ENCODE measurements around the gene RPL18. TPM values are rescaled to one million over a fixed set of nuclear protein-coding genes. Genes with fewer than 3 reads are reported as not detected.

The RPL18 gene
- total RNA-seq, 1 experiment from 2014 or later: 1,503 TPM

DNA sequence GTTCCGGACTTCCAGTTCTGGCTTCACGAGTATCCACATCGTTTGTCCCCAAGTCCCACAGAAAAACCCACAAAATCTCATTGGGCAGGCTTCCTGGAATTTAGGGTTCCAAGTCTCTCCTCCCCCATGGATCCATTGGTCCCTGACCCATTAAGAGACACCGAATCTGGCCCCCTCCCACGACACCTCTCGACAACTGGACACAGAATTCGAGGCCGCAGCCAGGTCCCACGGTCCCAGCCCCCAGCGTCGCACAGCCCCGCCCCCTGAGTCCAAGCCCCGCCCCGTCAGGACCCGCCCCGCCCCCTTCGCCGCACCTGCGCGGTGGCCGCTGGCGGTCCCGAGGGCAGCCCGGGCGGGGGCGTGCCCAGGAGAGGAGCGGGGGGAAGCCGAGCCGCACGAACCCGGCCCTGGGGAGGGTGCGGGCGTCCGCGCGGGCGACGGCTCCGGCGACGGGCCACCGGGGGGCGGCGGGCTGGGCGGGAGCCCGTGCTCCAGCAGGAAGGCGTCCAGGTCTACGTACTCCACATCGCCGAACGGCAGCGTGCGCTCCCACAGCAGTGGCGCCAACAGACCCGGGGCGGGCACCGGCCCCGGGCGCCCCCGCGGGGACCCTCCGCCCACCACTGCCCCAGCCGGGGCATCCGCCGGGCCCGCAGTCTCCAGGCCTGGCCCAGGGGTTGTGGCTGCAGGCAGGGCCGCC, 16.4 kb upstream of the RPL18 start:
- BruUV-seq (replicated peaks): no TSS peak
- peak overlapping the region; percentile 68 for H3K9ac ChIP-seq (ENCODE audit: low read length)
- intact Hi-C loops (cut with micrococcal nuclease): no loop called here
- ChIA-PET CTCF (no interaction called here), POLR2A (ENCODE audit: unreplicated experiment) (interaction anchor here (0.7 kb wide), 1 partner anchor 51 kb away, joined by 3 read pairs; no protein-coding TSS in a partner anchor)
- peak overlapping the region; percentile 67; the same call in 1 of the 2 replicates for H2AFZ ChIP-seq (ENCODE audit: low read length)
- TF ChIP-seq EZH2 (IDR thresholded peaks at IDR 0.05; ENCODE audit: low read length, unreplicated experiment): no peak
- peaks cover 24% of the 10 kb centered on the region for H3K4me1 ChIP-seq (ENCODE audit: insufficient read depth, low read length)
- peak overlapping the region; percentile 80 for H3K4me3 ChIP-seq (ENCODE audit: low read length)
- H3K4me2 ChIP-seq (ENCODE audit: low read length): peak overlapping the region; percentile 96
- no peaks in the 10 kb centered on the region for H3K79me2 ChIP-seq (ENCODE audit: low read length)
- DNase-seq (peak; percentile 54), ATAC-seq (peak; percentile 18)
- H3K27me3 ChIP-seq (ENCODE audit: low read length): no peaks in the 10 kb centered on the region
- H3K27ac ChIP-seq (ENCODE audit: low read length): peak overlapping the region; percentile 67
- no peaks in the 10 kb centered on the region for H3K9me3 ChIP-seq (ENCODE audit: low read length)
- no peaks in the 10 kb centered on the region for H4K20me1 ChIP-seq (ENCODE audit: low read length)
- H3F3A ChIP-seq (ENCODE audit: low read length, unreplicated experiment): peaks cover 3% of the 10 kb centered on the region
- no peaks in the 10 kb centered on the region for H3K36me3 ChIP-seq (ENCODE audit: low read depth, low read length)
- H3K9me2 ChIP-seq (replicated peaks; ENCODE audit: low read length): no peaks in the 10 kb centered on the region

DNA sequence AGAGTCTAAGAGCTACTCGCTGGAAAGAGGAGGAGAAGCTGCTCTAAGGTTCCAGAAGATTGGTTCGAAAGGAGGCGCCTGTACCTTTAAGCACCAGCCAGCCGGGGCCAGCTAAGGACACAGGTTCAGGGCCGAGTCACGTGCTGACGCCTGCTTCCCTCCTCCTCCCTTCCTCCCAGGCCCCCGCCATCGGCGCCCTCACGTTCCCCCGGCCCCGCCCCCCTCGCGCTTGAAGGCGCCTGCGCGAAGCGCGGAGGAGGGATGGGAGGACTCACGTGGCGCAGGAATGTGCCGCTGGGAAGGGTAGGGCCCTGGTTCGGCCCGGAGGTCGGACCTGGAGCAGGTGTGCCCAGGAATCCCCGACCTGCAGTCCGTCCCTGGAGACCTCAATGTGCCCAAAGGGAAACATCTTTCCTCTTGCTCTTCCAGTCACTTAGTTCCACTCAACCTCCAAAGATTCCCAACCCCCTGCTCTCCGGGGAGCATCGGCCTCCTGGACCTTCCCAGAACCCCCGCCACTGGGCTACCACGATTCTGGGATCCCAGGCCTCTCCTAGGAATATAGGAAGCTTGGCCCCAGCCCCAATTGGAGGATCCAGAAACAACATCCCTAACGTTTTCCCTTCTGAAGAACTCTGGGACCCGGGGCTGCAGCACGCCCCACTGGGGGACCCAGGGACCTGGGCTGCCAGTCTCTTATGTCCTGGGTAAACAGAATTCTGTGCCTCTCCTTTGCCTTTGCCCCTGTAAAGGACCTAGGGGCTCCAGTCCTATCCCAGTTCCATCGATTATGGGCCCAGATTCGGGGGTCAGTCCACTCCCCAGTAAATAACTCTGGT, 15.7 kb upstream of the RPL18 start:
- Histone ChIP-seq H3K4me1 (ENCODE audit: insufficient read depth, low read length) (peaks cover 24% of the 10 kb centered on the region), H3K9me2 (replicated peaks; ENCODE audit: low read length) (no peaks in the 10 kb centered on the region), H3K4me3 (ENCODE audit: low read length) (peak overlapping the region; percentile 80; the same call in 1 of the 2 replicates), H3K9ac (ENCODE audit: low read length) (peak overlapping the region; percentile 35), H3K9me3 (ENCODE audit: low read length) (no peaks in the 10 kb centered on the region), H3K27ac (ENCODE audit: low read length) (peak overlapping the region; percentile 67), H3K79me2 (ENCODE audit: low read length) (no peaks in the 10 kb centered on the region), H3K27me3 (ENCODE audit: low read length) (no peaks in the 10 kb centered on the region), H3K4me2 (ENCODE audit: low read length) (peak overlapping the region; percentile 96), H3K36me3 (ENCODE audit: low read depth, low read length) (no peaks in the 10 kb centered on the region), H3F3A (ENCODE audit: low read length, unreplicated experiment) (peaks cover 3% of the 10 kb centered on the region), H4K20me1 (ENCODE audit: low read length) (no peaks in the 10 kb centered on the region), H2AFZ (ENCODE audit: low read length) (peak overlapping the region; percentile 39)
- TF ChIP-seq, protein P1, sequence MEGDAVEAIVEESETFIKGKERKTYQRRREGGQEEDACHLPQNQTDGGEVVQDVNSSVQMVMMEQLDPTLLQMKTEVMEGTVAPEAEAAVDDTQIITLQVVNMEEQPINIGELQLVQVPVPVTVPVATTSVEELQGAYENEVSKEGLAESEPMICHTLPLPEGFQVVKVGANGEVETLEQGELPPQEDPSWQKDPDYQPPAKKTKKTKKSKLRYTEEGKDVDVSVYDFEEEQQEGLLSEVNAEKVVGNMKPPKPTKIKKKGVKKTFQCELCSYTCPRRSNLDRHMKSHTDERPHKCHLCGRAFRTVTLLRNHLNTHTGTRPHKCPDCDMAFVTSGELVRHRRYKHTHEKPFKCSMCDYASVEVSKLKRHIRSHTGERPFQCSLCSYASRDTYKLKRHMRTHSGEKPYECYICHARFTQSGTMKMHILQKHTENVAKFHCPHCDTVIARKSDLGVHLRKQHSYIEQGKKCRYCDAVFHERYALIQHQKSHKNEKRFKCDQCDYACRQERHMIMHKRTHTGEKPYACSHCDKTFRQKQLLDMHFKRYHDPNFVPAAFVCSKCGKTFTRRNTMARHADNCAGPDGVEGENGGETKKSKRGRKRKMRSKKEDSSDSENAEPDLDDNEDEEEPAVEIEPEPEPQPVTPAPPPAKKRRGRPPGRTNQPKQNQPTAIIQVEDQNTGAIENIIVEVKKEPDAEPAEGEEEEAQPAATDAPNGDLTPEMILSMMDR (conservative IDR thresholded peaks at IDR 0.05; ENCODE audit: low read depth, low read length): no peak
- TF ChIP-seq EZH2 (IDR thresholded peaks at IDR 0.05; ENCODE audit: low read length, unreplicated experiment) (no peak), EZH2phosphoT487 (IDR thresholded peaks at IDR 0.05; ENCODE audit: borderline replicate concordance, low read length) (no peak)
- TSS peak; percentile 92 for BruUV-seq (replicated peaks)
- ATAC-seq (peak; percentile 37), DNase-seq (peak; percentile 91)
- CTCF ChIA-PET: no interaction called here
- POLR2A ChIA-PET (ENCODE audit: unreplicated experiment): interaction anchor here (0.7 kb wide), 2 partner anchors 50 to 86 kb away, joined by 3 to 4 read pairs; no protein-coding TSS in a partner anchor
- intact Hi-C loops (cut with micrococcal nuclease): no loop called here

DNA sequence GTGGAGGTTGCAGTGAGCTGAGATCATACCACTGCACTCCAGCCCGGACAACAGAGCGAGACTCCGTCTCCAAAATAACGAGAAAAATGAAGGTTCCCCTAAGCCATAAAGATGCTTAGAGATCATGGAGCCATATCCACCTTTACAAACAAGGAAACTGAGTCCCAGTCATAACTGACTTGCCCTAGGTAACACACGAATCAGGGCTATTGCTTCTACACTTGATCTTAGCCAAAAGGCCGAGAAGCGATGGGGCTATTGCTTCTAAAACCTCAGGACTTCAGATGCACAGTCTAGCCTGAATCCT, 15.0 kb upstream of the RPL18 start:
- intact Hi-C loops (cut with micrococcal nuclease): no loop called here
- H3K36me3 ChIP-seq (ENCODE audit: low read depth, low read length): no peaks in the 10 kb centered on the region
- BruUV-seq (replicated peaks): no TSS peak
- POLR2A ChIA-PET (ENCODE audit: unreplicated experiment): interaction anchor here (0.7 kb wide), 1 partner anchor 87 kb away, joined by 4 read pairs; no protein-coding TSS in a partner anchor
- peaks cover 24% of the 10 kb centered on the region for H3K4me1 ChIP-seq (ENCODE audit: insufficient read depth, low read length)
- peak overlapping the region; percentile 7; the same call in 1 of the 2 replicates for H3K4me3 ChIP-seq (ENCODE audit: low read length)
- no peaks in the 10 kb centered on the region for H3K27me3 ChIP-seq (ENCODE audit: low read length)
- peak overlapping the region; percentile 96 for H3K4me2 ChIP-seq (ENCODE audit: low read length)
- 0 out of 2 replicates have a peak overlapping the region, but pooled peaks have one; percentile 33 for H2AFZ ChIP-seq (ENCODE audit: low read length)
- H4K20me1 ChIP-seq (ENCODE audit: low read length): no peaks in the 10 kb centered on the region
- H3K9me3 ChIP-seq (ENCODE audit: low read length): no peaks in the 10 kb centered on the region
- TF ChIP-seq, protein P1 (conservative IDR thresholded peaks at IDR 0.05; ENCODE audit: low read depth, low read length): no peak
- TF ChIP-seq EZH2 (IDR thresholded peaks at IDR 0.05; ENCODE audit: low read length, unreplicated experiment) (no peak), EZH2phosphoT487 (IDR thresholded peaks at IDR 0.05; ENCODE audit: borderline replicate concordance, low read length) (no peak)
- peaks cover 3% of the 10 kb centered on the region for H3F3A ChIP-seq (ENCODE audit: low read length, unreplicated experiment)
- CTCF ChIA-PET: no interaction called here
- no peak overlapping the region for H3K9ac ChIP-seq (ENCODE audit: low read length)
- DNase-seq (no peak), ATAC-seq (no peak)
- no peak overlapping the region for H3K27ac ChIP-seq (ENCODE audit: low read length)
- no peaks in the 10 kb centered on the region for H3K9me2 ChIP-seq (replicated peaks; ENCODE audit: low read length)
- H3K79me2 ChIP-seq (ENCODE audit: low read length): no peaks in the 10 kb centered on the region
